ENCODE data around the gene ERGIC1.
"Not testable (repeated sequence)": the region's sequence is repeated elsewhere in the genome, so short reads cannot be mapped to it uniquely, and the experiment has no call there.

The ERGIC1 gene

DNA sequence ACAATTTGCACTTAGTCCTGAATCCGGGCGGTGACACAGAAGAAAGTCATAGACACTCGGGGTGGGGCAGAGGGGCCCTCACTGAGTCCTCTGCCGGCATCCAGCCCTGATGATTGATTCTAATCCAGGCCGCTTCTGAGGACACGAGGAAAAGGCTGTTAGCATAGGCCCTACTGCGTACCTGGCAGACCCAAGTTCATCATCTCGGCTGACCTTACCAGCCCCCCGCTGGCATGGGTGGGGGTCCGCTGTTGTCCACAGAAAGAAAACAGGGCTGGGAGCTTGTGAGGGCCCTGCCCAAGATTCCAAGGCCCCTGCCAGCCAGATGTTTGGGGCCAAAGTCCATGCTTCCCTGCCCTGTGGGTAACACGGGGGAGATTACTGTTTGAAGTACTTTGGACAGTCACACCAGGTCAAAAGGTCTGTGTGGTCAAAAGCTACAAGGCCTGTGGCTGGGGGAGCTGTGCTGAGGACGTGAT, 24.5 kb downstream of the ERGIC1 start:
- TF ChIP-seq, protein P1, sequence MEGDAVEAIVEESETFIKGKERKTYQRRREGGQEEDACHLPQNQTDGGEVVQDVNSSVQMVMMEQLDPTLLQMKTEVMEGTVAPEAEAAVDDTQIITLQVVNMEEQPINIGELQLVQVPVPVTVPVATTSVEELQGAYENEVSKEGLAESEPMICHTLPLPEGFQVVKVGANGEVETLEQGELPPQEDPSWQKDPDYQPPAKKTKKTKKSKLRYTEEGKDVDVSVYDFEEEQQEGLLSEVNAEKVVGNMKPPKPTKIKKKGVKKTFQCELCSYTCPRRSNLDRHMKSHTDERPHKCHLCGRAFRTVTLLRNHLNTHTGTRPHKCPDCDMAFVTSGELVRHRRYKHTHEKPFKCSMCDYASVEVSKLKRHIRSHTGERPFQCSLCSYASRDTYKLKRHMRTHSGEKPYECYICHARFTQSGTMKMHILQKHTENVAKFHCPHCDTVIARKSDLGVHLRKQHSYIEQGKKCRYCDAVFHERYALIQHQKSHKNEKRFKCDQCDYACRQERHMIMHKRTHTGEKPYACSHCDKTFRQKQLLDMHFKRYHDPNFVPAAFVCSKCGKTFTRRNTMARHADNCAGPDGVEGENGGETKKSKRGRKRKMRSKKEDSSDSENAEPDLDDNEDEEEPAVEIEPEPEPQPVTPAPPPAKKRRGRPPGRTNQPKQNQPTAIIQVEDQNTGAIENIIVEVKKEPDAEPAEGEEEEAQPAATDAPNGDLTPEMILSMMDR (IDR thresholded peaks at IDR 0.05; ENCODE audit: low read depth, low read length, missing control alignments) = no peak
- H3K4me3 ChIP-seq (replicated peaks; ENCODE audit: low read depth, low read length) = no peak overlapping the region
- DNase-seq (ENCODE audit: extremely low read depth, low read depth) = no peak

DNA sequence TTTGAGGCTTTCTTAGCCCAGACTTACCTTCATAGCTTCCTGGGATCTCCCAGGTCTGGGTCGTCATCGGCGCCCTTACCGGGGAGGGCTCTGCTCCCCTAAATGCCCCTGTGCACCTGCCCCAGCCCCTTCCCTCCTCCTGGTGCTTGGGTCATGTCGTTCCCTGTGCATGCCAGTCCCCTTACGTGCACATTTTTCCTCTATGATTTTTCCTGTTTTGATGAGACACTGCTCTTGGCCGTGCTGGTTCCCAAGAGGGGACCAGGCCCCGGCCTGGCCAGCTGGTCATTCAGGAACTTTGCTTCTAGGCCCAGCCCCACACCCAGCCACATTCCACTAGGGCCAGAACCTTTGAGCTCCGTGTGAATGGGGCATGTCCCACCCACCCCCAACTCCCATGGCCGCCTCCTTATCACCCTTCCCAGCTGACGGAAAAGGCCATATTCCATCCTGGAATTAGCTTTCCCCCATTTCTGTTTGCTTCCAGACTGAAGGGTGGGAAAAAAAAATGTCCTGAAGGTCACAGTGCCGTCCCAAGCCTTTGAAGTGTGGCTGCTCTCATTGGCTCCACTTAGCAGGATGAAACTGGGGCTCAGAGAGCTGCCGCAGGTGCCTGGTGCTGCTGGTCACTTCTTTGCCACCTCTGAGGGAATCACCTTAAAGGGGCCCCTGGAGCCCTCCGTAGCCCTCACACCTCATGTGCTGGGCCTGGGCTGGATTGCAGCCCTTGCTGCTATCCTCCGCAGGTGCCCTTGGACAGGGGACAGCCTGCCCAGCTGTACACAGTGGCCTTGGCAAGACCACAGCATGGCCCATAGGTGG, 25.1 kb downstream of the ERGIC1 start:
- DNase-seq (ENCODE audit: extremely low read depth, low read depth) = no peak
- TF ChIP-seq, protein P1 (IDR thresholded peaks at IDR 0.05; ENCODE audit: low read depth, low read length, missing control alignments) = no peak
- H3K4me3 ChIP-seq (replicated peaks; ENCODE audit: low read depth, low read length) = no peak overlapping the region

DNA sequence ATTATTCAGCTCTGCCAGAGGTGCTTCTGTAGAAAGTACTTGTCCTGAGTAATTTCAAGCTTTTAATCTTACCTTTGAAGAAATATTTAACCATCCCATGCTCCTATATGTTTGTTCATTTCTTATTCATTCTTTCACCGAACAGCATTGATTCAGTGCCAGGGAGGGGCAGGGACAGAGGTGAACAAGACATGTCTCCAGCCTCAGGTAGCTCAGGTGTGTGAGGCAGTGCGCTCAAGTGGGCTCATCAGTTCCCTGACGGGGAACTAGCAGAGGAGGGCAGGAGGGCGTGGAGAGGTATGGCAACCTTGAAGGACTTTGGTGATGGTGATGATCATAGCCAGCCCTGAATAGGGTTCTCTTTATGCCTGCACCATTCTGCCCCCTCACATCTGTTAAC, 25.9 kb downstream of the ERGIC1 start:
- no peak overlapping the region for H3K4me3 ChIP-seq (replicated peaks; ENCODE audit: low read depth, low read length)
- TF ChIP-seq, protein P1 (IDR thresholded peaks at IDR 0.05; ENCODE audit: low read depth, low read length, missing control alignments) = no peak
- DNase-seq (ENCODE audit: extremely low read depth, low read depth) = no peak

DNA sequence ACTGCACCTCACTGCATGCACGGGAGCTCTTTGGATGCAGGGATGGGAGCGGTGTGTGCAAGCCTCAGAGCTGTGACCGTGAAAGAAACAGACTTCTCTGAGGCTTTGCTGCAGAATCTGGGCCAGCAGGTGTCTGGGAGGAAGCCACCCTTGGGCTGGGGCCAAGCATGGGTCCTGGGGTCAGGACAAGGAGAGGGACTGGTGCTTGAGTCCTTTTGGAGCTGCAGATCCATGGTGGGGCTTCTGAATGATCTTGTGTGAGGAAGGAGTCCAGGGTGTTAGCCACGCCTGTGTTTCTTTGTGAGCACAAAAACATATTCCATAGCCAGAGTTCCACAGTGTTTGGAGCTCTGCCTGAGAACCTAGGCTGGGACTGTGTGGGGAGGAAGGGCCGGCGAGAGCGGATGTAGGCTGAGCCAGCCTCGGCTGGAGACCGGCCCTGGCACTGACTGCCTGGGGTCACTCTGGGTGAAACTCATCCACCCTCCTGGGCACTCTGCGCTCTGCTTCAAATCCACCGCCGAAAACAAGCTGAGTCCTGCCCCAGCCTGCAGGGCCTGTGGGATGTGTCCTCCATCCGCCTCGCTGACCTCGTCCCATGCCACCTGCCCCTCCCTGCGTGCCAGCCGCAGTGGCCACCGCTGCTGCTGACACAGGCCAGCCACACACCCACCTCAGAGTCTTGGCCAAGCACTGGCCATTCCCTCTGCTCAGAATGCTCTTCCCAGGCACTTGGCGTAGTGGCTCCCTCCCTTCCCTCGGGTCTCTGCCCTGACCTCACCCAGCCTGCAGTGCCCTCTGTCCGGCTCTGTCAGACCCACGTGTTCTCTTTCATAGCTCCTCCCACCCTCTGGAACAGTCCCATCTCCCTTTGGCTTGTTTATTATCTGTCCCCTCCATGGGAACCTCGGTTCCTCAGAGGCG, 26.7 kb downstream of the ERGIC1 start:
- H3K4me3 ChIP-seq (replicated peaks; ENCODE audit: low read depth, low read length) = no peak overlapping the region
- TF ChIP-seq, protein P1 (IDR thresholded peaks at IDR 0.05; ENCODE audit: low read depth, low read length, missing control alignments) = no peak
- DNase-seq (ENCODE audit: extremely low read depth, low read depth) = no peak

DNA sequence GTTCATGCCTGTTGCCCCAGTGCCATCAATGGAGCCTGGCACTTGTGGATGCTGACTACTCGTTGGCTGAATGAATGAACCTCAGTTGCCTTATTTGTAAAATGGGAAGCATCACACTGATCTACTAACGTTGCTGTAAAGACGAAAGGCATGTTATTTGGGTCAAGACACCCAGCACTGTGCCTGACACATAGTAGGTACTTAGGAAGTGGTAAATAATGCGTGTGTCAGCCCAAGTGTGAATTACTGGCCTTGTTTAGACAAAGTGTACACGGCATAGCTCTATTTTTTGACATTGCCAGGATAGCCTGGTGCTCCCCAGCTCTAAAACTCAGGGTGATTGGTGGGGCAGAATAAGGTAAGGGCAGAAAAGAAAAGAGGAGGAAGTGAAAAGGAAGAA, 27.4 kb downstream of the ERGIC1 start:
- H3K4me3 ChIP-seq (replicated peaks; ENCODE audit: low read depth, low read length) = no peak overlapping the region
- TF ChIP-seq, protein P1 (IDR thresholded peaks at IDR 0.05; ENCODE audit: low read depth, low read length, missing control alignments) = no peak

DNA sequence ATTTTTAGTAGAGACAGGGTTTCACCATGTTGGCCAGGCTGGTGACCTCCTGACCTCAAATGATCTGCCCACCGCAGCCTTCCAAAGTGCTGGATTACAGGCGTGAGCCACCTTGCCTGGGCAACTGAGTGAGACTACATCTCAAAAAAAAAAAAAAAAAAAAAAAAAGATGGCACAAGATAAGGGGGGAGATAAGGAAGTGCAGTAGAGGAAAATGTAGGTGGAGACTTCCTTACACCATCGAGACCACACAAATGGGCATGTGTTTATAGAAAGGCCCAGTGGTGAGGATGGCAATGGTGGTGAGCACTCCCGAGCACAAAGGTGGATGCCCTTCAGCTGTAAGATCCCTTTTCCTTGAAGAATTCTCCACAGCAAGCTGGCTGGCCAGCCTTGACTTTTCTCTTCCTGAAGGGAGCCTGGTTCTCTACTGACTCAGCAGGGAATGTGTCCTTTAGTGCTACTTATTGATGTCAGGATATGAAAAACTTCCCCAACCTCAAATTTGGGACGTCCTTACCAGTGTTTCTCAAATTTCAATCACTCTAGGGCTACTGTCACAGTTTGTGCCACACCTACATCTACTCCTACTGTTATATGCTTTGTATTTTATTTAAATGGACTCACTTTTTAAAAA, 28.2 kb downstream of the ERGIC1 start:
- H3K4me3 ChIP-seq (replicated peaks; ENCODE audit: low read depth, low read length) = no peak overlapping the region
- TF ChIP-seq, protein P1 (IDR thresholded peaks at IDR 0.05; ENCODE audit: low read depth, low read length, missing control alignments) = no peak
- no peak for DNase-seq (ENCODE audit: extremely low read depth, low read depth)

More for the DNA sequence above, 27.4 kb downstream of the ERGIC1 start:
- no peak for DNase-seq (ENCODE audit: extremely low read depth, low read depth)

DNA sequence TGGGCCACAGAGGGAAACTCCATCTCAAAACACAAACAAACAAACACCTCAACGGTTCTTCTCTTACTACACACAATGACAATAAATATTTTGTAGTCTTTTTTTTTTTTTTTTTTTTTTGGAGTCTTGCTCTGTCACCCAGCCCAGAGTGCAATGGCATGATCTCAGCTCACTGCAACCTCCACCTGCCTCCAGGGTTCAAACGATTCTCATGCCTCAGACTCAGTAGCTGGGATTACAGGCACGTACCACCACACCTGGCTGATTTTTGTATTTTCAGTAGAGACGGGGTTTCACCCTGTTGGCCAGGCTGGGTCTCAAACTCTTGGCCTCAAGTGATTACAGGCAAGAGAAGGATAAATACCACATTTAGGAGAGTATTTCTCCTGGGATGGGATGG, 30.1 kb downstream of the ERGIC1 start:
- DNase-seq (ENCODE audit: extremely low read depth, low read depth); H3K4me3 ChIP-seq (replicated peaks; ENCODE audit: low read depth, low read length): not testable (repeated sequence)
